ENCODE measurements around the gene TMEM179B. TPM values are rescaled to one million over a fixed set of nuclear protein-coding genes. Genes with fewer than 3 reads are reported as not detected.

The TMEM179B gene
- total RNA-seq, 6 experiments from 2014 or later: 23.9 to 47.6 (median 29.1) TPM

GRCh38 chr11:62792202-62792575 is 5.0 kb downstream of the TMEM179B start:
- peak in 2 of 4 donors; percentile 0 to 1 for ATAC-seq
- peaks cover 7 to 59% (median 27%) of the 10 kb centered on the region in 4 donors for H3K36me3 ChIP-seq
- H3K4me1 ChIP-seq: peaks cover 0 to 26% (median 7%) of the 10 kb centered on the region in 4 donors
- DNase-seq: no peak
- intact Hi-C loops (cut with DNase I): no loop called here
- H3K27ac ChIP-seq: peak overlapping the region in 2 of 3 donors; percentile 20 to 65
- 58% methylated on average over 4 of the region's 11 CpGs for WGBS (ENCODE audit: insufficient coverage, low coverage, low lambda C conversion rate, missing lambda C conversion rate)
- H3K4me3 ChIP-seq: peak overlapping the region in 2 of 3 donors; percentile 73 to 89
- H3K9me3 ChIP-seq: no peaks in the 10 kb centered on the region
- no peaks in the 10 kb centered on the region for H3K27me3 ChIP-seq
- TF ChIP-seq POLR2A (IDR thresholded peaks at IDR 0.05) (no peak), CTCF (IDR thresholded peaks at IDR 0.05) (no peak)

GRCh38 chr11:62794201-62794775 is 7.1 kb downstream of the TMEM179B start:
- DNase-seq (no peak), ATAC-seq (no peak)
- no peak for TF ChIP-seq CTCF (IDR thresholded peaks at IDR 0.05)
- TF ChIP-seq POLR2A (IDR thresholded peaks at IDR 0.05): no peak
- no peaks in the 10 kb centered on the region for H3K27me3 ChIP-seq
- H3K4me1 ChIP-seq: peaks cover 0 to 17% (median 7%) of the 10 kb centered on the region in 4 donors
- intact Hi-C loops (cut with DNase I): no loop called here
- peaks cover 12 to 77% (median 38%) of the 10 kb centered on the region in 4 donors for H3K36me3 ChIP-seq
- no peaks in the 10 kb centered on the region for H3K9me3 ChIP-seq
- H3K4me3 ChIP-seq: no peak overlapping the region
- no peak overlapping the region for H3K27ac ChIP-seq
- 91% methylated on average over 8 of the region's 8 CpGs for WGBS (ENCODE audit: insufficient coverage, low coverage, low lambda C conversion rate, missing lambda C conversion rate)

DNA sequence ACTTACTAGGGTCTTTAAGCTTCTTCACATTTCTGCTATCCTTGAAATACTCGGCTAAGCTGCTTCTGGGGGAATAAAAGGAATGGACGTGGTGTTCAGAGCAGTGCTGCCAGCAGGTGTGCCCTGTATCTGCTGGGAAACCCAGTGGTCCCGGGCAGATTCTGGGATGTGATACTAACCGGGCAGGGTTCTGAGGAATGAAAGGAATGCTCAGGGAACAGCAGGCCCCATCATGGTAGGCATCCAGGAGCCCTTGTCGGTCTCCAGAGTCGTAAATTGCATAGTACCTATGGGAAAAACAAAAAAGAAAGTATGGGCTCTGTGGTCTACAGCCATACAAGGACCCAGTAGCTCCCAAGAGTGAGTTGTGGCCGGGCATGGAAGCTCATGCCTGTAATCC is 9.1 kb downstream of the TMEM179B start:
- Histone ChIP-seq H3K4me3 (no peak overlapping the region), H3K9me3 (no peaks in the 10 kb centered on the region), H3K4me1 (peaks cover 0 to 6% (median 2%) of the 10 kb centered on the region in 4 donors), H3K27ac (no peak overlapping the region), H3K27me3 (no peaks in the 10 kb centered on the region), H3K36me3 (peaks cover 12 to 88% (median 56%) of the 10 kb centered on the region in 4 donors)
- 90% methylated on average over 6 of the region's 7 CpGs for WGBS (ENCODE audit: insufficient coverage, low coverage, low lambda C conversion rate, missing lambda C conversion rate)
- no peak for ATAC-seq
- TF ChIP-seq POLR2A (IDR thresholded peaks at IDR 0.05) (no peak), CTCF (IDR thresholded peaks at IDR 0.05) (no peak)
- intact Hi-C loops (cut with DNase I): no loop called here
- DNase-seq: no peak

DNA sequence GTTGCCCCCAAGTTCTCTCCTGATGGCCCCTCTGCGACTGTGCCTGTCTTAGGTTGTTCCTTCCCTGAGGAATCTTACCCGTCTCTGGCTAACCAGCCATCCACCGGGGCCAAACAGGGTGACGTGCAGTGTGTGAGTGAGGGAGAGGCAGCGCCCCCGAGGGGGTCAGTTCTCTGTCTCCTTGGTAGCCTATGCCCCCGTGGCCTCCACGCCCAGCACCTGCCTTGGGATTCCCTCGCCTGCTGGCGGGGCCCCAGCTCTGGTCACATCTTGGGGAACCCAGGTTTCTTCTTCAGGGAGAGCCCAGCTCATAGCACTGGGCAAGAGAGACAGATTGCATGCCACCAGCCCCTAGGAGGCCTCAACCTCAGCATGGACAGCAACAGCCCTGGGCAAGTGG is 12.3 kb downstream of the TMEM179B start:
- 80% methylated on average over 1 of the region's 10 CpGs for WGBS (ENCODE audit: insufficient coverage, low coverage, low lambda C conversion rate, missing lambda C conversion rate)
- intact Hi-C loops (cut with DNase I): no loop called here

More for the DNA sequence above, 12.3 kb downstream of the TMEM179B start:
- Histone ChIP-seq H3K27me3 (no peaks in the 10 kb centered on the region), H3K4me1 (peaks cover 0 to 6% (median 0%) of the 10 kb centered on the region in 4 donors), H3K36me3 (peaks cover 11 to 93% (median 57%) of the 10 kb centered on the region in 4 donors), H3K9me3 (no peaks in the 10 kb centered on the region), H3K4me3 (no peak overlapping the region), H3K27ac (no peak overlapping the region)
- DNase-seq (no peak), ATAC-seq (peak in 1 of 4 donors; percentile 15)
- TF ChIP-seq CTCF (IDR thresholded peaks at IDR 0.05) (no peak), POLR2A (IDR thresholded peaks at IDR 0.05) (no peak)

Measured in right lobe of liver (tissue), 6 donors.